ENCODE measurements around the gene SLC17A8. TPM values are rescaled to one million over a fixed set of nuclear protein-coding genes. Genes with fewer than 3 reads are reported as not detected.

The SLC17A8 gene
- 0.16 TPM in 1 of 2 replicates, not detected in the other for total RNA-seq

GRCh38 chr12:100356644-100357223, at the start of gene SLC17A8:
TSS of gene SLC17A8 (plus strand) at chr12:100357074. CDS start at chr12:100357392, 318 bp downstream.

Other genes starting within 250 kb of the SLC17A8 start
- gene BLTP3B, start 214.2 kb upstream of the SLC17A8 start, total RNA-seq = 21.0 and 34.8 TPM in 2 replicates
- gene ACTR6, start 156.3 kb upstream of the SLC17A8 start, total RNA-seq = 8.8 and 15.3 TPM in 2 replicates
- 0.43 and 0.47 TPM in 2 replicates for gene DEPDC4, start 90.0 kb upstream of the SLC17A8 start, total RNA-seq
- 12.1 and 27.6 TPM in 2 replicates for gene SCYL2, start 89.9 kb upstream of the SLC17A8 start, total RNA-seq
- gene NR1H4, start 116.8 kb downstream of the SLC17A8 start, total RNA-seq = under 0.01 TPM in 1 of 2 replicates, not detected in the other
- gene GAS2L3, start 216.6 kb downstream of the SLC17A8 start, total RNA-seq = 12.8 and 12.9 TPM in 2 replicates